GM12878 (cell line): ENCODE data around the gene ZNF599. TPM values are rescaled to one million over a fixed set of nuclear protein-coding genes. Genes with fewer than 3 reads are reported as not detected.

Experiments used
- ATAC-seq: fragments of 200-7000 bp; cut with Tn5 transposase; 3 replicates; pipeline ENCODE4 v1.9.1; 2020; ENCODE audit warnings: mild to moderate bottlenecking, moderate library complexity
- BruUV-seq: library from RNA; stranded (reverse); fragments of 400-500 nt; replicated peaks from 2 replicates; lab custom pipeline; 2021; lab: Mats Ljungman, UMichigan
- CTCF ChIA-PET: fragments of 300-600 bp; sonication (Branson Sonifier 250); formaldehyde crosslinking; extraction: SDS; loops from one replicate; lab custom pipeline; 2021; ENCODE audit warnings: inconsistent platforms; lab: Yijun Ruan, JAX
- POLR2A ChIA-PET: fragments of 350-600 bp; formaldehyde crosslinking; extraction: SDS; loops from one replicate; lab custom pipeline; 2021; ENCODE audit warnings: inconsistent platforms; lab: Charles Lee
- RAD21 ChIA-PET: fragments of 300-600 bp; sonication (Branson Sonifier 250); formaldehyde crosslinking; loops from one replicate; lab custom pipeline; 2023; ENCODE audit warnings: antibody characterized with exemption; ENCODE audit not compliant: unreplicated experiment; lab: Charles Lee
- SMC1A ChIA-PET: fragments of 300-600 bp; sonication (Branson Sonifier 250); formaldehyde crosslinking; loops from one replicate; lab custom pipeline; 2023; ENCODE audit not compliant: unreplicated experiment, uncharacterized antibody; lab: Charles Lee
- DNase-seq: peaks from one replicate; pipeline ENCODE4 v3.0.0-alpha.2; 2011; ENCODE audit warnings: low read depth, low spot score
- FAIRE-seq: peaks from 3 replicates; lab custom pipeline; 2011; peaks lifted over from hg19 to GRCh38; lab: Jason Lieb, UNC
- H2AFZ ChIP-seq: 2 replicates; pipeline ENCODE4 v1.6.0; 2011; ENCODE audit warnings: low read depth, low read length, control low read depth; ENCODE audit not compliant: control insufficient read depth
- H3K27ac ChIP-seq: 2 replicates; pipeline ENCODE4 v1.5.1; 2011; ENCODE audit warnings: control low read depth; ENCODE audit not compliant: control insufficient read depth, insufficient read depth
- H3K27me3 ChIP-seq, 2 experiments: replicated peaks in 1 of 2; 2 replicates each; pipeline versions ENCODE4 v1.6.0 to v1.6.1; 2011; ENCODE audit warnings: low read length in 1 of 2; ENCODE audit not compliant: control insufficient read depth in 2 of 2, insufficient read depth in 2 of 2
- H3K36me3 ChIP-seq, 2 experiments: 2 replicates each; pipeline ENCODE4 v1.5.1; 2011; ENCODE audit warnings: low read length in 1 of 2; ENCODE audit not compliant: control insufficient read depth in 2 of 2, insufficient read depth in 2 of 2
- H3K4me1 ChIP-seq: 2 replicates; pipeline ENCODE4 v1.6.1; 2011; ENCODE audit warnings: mild to moderate bottlenecking, low read length, moderate library complexity, mixed read lengths; ENCODE audit not compliant: control insufficient read depth, insufficient read depth
- H3K4me2 ChIP-seq: 2 replicates; pipeline ENCODE4 v1.6.0; 2011; ENCODE audit warnings: control low read depth; ENCODE audit not compliant: control insufficient read depth, insufficient read depth
- H3K4me3 ChIP-seq: fragments of 200-600 bp; sonication (generic); 2 replicates; pipeline ENCODE4 v1.5.1; 2016
- H3K79me2 ChIP-seq: 2 replicates; pipeline ENCODE4 v1.6.0; 2011; ENCODE audit warnings: low read length; ENCODE audit not compliant: control insufficient read depth, insufficient read depth
- H3K9ac ChIP-seq: 2 replicates; pipeline ENCODE4 v1.8.0; 2011; ENCODE audit warnings: low read length, control low read depth, mixed read lengths; ENCODE audit not compliant: control insufficient read depth, insufficient read depth
- H3K9me3 ChIP-seq: replicated peaks from 3 replicates; pipeline ENCODE4 v1.5.1; 2011; ENCODE audit warnings: mild to moderate bottlenecking, low read length; ENCODE audit not compliant: control insufficient read depth, insufficient read depth
- H4K20me1 ChIP-seq: 2 replicates; pipeline ENCODE4 v1.6.0; 2011; ENCODE audit not compliant: control insufficient read depth, insufficient read depth
- CBX5 ChIP-seq: sonication (generic); IDR thresholded peaks from 2 replicates; pipeline ENCODE4 v1.6.1; 2016; ENCODE audit warnings: low read depth, moderate library complexity, mild to moderate bottlenecking, inconsistent platforms
- E4F1 ChIP-seq: fragments of 450-650 bp; IDR thresholded peaks from 2 replicates; pipeline ENCODE4 v1.6.1; 2018; ENCODE audit warnings: borderline replicate concordance, mild to moderate bottlenecking; ENCODE audit not compliant: partially characterized antibody
- NR2C1 ChIP-seq: fragments of 450-650 bp; IDR thresholded peaks from 2 replicates; pipeline ENCODE4 v1.6.1; 2017; ENCODE audit warnings: antibody characterized with exemption, mild to moderate bottlenecking, moderate library complexity
- PKNOX1 ChIP-seq: fragments of 450-650 bp; IDR thresholded peaks from 2 replicates; pipeline ENCODE4 v1.6.1; 2016; ENCODE audit warnings: mild to moderate bottlenecking
- TBL1XR1 ChIP-seq: IDR thresholded peaks from 2 replicates; pipeline ENCODE4 v1.6.1; 2012; ENCODE audit warnings: low read depth, low read length, improper control_type of control experiment
- ZNF274 ChIP-seq: IDR thresholded peaks from one replicate; pipeline ENCODE4 v1.8.0; 2011; ENCODE audit not compliant: insufficient read length, insufficient read depth
- WGBS: methylation state at CpG from one replicate; pipeline ENCODE4 v1.1.6; 2016; ENCODE audit warnings: low lambda C conversion rate; ENCODE audit not compliant: insufficient replicate concordance, insufficient coverage; ENCODE audit errors: missing lambda C conversion rate; 5-methylcytosine and 5-hydroxymethylcytosine counted together
- in situ Hi-C: fragments of 300-500 bp; cut with MboI; formaldehyde crosslinking; loops from 9 replicates; pipeline ENCODE4 v1.14.3; 2018; ENCODE audit warnings: mixed read lengths
- intact Hi-C: fragments of 100-400 bp; cut with micrococcal nuclease; formaldehyde crosslinking; loops from one replicate; pipeline ENCODE4 v1.14.2; 2022; ENCODE audit not compliant: unreplicated experiment
- polyA plus RNA-seq, 11 experiments: library from polyadenylated mRNA; depleted of rRNA in 4 of 11; unstranded in 6 of 11; stranded (reverse) in 5 of 11; fragments of >200 nt; fragmentation: Nextera tagmentation in 4 of 11; fragmentation: Illumina TruSeq in 1 of 11; extraction: Ambion mirVana in 4 of 11; extraction: Trizol in 1 of 11; gene quantifications; 1 replicate in 1 of 11; 2 replicates in 10 of 11; pipeline versions ENCODE4 v1.2.1 to v1.2.3, GENCODE V29; 2011 to 2016; ENCODE audit warnings: inconsistent platforms in 2 of 11, missing spikeins in 2 of 11, low read depth in 1 of 11
- total RNA-seq, 4 experiments: library from RNA; depleted of rRNA in 3 of 4; stranded (reverse); fragments of >200 nt in 3 of 4; fragmentation: Illumina TruSeq in 1 of 4; extraction: Trizol in 1 of 4; gene quantifications; 2 replicates each; pipeline versions ENCODE4 v1.2.1 to v1.2.3, GENCODE V29; 2013 to 2021

Gene ZNF599
- total and polyA plus RNA-seq, 10 of the 15 experiments (the other 5 are each of a cell fraction or from before 2014, with no cell fraction given) = 0.27 to 4.8 (median 1.9) TPM

GRCh38 chr19:34713262-34713637, 59.8 kb downstream of the ZNF599 start:
- ChIA-PET RAD21 (interaction anchor here (1.7 kb wide), 1 partner anchor 73 kb away, joined by 8 read pairs; no protein-coding TSS in a partner anchor), CTCF (interaction anchor here (1.2 to 3.4 kb wide), 4 partner anchors 8 to 210 kb away, joined by 3 to 45 read pairs (median 4); no protein-coding TSS in a partner anchor)
- no TSS peak for BruUV-seq

More at GRCh38 chr19:34713262-34713637, 59.8 kb downstream of the ZNF599 start:
- WGBS = 41% methylated on average over 2 of the region's 2 CpGs
- Histone ChIP-seq H3K9me3 (peaks cover 4% of the 10 kb centered on the region; the same call in 1 of the 3 replicates), H3K79me2 (no peaks in the 10 kb centered on the region), H3K27ac (no peak overlapping the region), H3K4me1 (no peaks in the 10 kb centered on the region), H3K4me3 (no peak overlapping the region), H4K20me1 (no peaks in the 10 kb centered on the region), H3K9ac (no peak overlapping the region), H3K36me3 (no peaks in the 10 kb centered on the region), H3K27me3 (no peaks in the 10 kb centered on the region), H3K4me2 (no peak overlapping the region), H2AFZ (no peak overlapping the region)
- ATAC-seq (no peak), DNase-seq (no peak), FAIRE-seq (no peak)
- intact Hi-C loops = loop anchor here (10.0 kb wide), 1 partner anchor 928 kb away; no protein-coding TSS in a partner anchor
- in situ Hi-C loops = loop anchor here (5.0 to 25.0 kb wide), 2 partner anchors 76 to 926 kb away; partner anchors contain the start of gene KCTD15
- ChIA-PET SMC1A (interaction anchor here (0.6 to 1.5 kb wide), 7 partner anchors 15 to 252 kb away, joined by 3 to 4 read pairs (median 3); no protein-coding TSS in a partner anchor), POLR2A (no interaction called here)
- no peak for TF ChIP-seq E4F1
- TF ChIP-seq CBX5 = 0 out of 2 replicates have a peak, but pooled peaks have one; percentile 50
- TF ChIP-seq ZNF274 = no peak
- TF ChIP-seq PKNOX1 = no peak
- TF ChIP-seq NR2C1 = no peak
- no peak for TF ChIP-seq TBL1XR1
